Measurements from ENCODE around the gene ANKRD27. TPM values are rescaled to one million over a fixed set of nuclear protein-coding genes. Genes with fewer than 3 reads are reported as not detected.
"Not testable (repeated sequence)": the region's sequence is repeated elsewhere in the genome, so short reads cannot be mapped to it uniquely, and the experiment has no call there.

Gene ANKRD27
- total RNA-seq, 4 donors from 2014 or later = 19.5 to 29.2 (median 21.5) TPM

- intact Hi-C loops (cut with DNase I) = no loop called here
- no peaks in the 10 kb centered on the region for H3K9me3 ChIP-seq
- no peak overlapping the region for H3K4me3 ChIP-seq
- no peaks in the 10 kb centered on the region for H3K27me3 ChIP-seq
- peak overlapping the region in 1 of 4 donors; percentile 6 for H3K27ac ChIP-seq
- peaks cover 0 to 12% (median 0%) of the 10 kb centered on the region in 3 donors for H3K4me1 ChIP-seq
- no peak for DNase-seq
- H3K36me3 ChIP-seq = peaks cover 8 to 94% (median 11%) of the 10 kb centered on the region in 3 donors
- WGBS, 2 donors = 55 to 60% methylated on average over 10 to 11 of the region's 12 CpGs
- no peak for TF ChIP-seq POLR2A (IDR thresholded peaks at IDR 0.05)
- TF ChIP-seq CTCF (IDR thresholded peaks at IDR 0.05) = no peak
Measured at GRCh38 chr19:32652894-32653598, 21.9 kb downstream of the ANKRD27 start.

- H3K4me3 ChIP-seq; H3K27ac ChIP-seq; H3K27me3 ChIP-seq; DNase-seq; intact Hi-C loops (cut with DNase I); H3K9me3 ChIP-seq: not testable (repeated sequence)
- peaks cover 7 to 94% (median 18%) of the 10 kb centered on the region in 3 donors for H3K36me3 ChIP-seq
- 94% methylated on average over 12 to 13 of the region's 13 CpGs for WGBS, 2 donors
- peaks cover 0 to 12% (median 0%) of the 10 kb centered on the region in 3 donors for H3K4me1 ChIP-seq
Measured at GRCh38 chr19:32652331-32652730, 22.6 kb downstream of the ANKRD27 start.

- DNase-seq = no peak
Measured at GRCh38 chr19:32651729-32652140, 23.2 kb downstream of the ANKRD27 start.

GRCh38 chr19:32650671-32651070, 24.3 kb downstream of the ANKRD27 start:
- TF ChIP-seq CTCF (IDR thresholded peaks at IDR 0.05) = no peak
- TF ChIP-seq POLR2A (IDR thresholded peaks at IDR 0.05) = no peak
- no peak for DNase-seq
- no peaks in the 10 kb centered on the region for H3K9me3 ChIP-seq
- no peaks in the 10 kb centered on the region for H3K27me3 ChIP-seq
- peaks cover 0 to 12% (median 0%) of the 10 kb centered on the region in 3 donors for H3K4me1 ChIP-seq
- H3K27ac ChIP-seq = no peak overlapping the region
- WGBS, 2 donors = 76 to 87% methylated on average over 5 of the region's 5 CpGs
- H3K36me3 ChIP-seq = peaks cover 7 to 94% (median 20%) of the 10 kb centered on the region in 3 donors
- intact Hi-C loops (cut with DNase I) = no loop called here
- no peak overlapping the region for H3K4me3 ChIP-seq

More at GRCh38 chr19:32651729-32652140, 23.2 kb downstream of the ANKRD27 start:
- Histone ChIP-seq H3K4me1 (peaks cover 0 to 12% (median 0%) of the 10 kb centered on the region in 3 donors), H3K36me3 (peaks cover 7 to 94% (median 20%) of the 10 kb centered on the region in 3 donors), H3K27ac (no peak overlapping the region), H3K4me3 (no peak overlapping the region), H3K9me3 (no peaks in the 10 kb centered on the region), H3K27me3 (no peaks in the 10 kb centered on the region)
- no peak for TF ChIP-seq POLR2A (IDR thresholded peaks at IDR 0.05)
- TF ChIP-seq CTCF (IDR thresholded peaks at IDR 0.05) = no peak
- intact Hi-C loops (cut with DNase I) = no loop called here
- 57 to 76% methylated on average over 4 to 5 of the region's 8 CpGs for WGBS, 2 donors

- intact Hi-C loops (cut with DNase I) = no loop called here
- WGBS, 2 donors = 93 to 100% methylated on average over 7 to 9 of the region's 11 CpGs
- Histone ChIP-seq H3K36me3 (peaks cover 7 to 94% (median 20%) of the 10 kb centered on the region in 3 donors), H3K9me3 (no peaks in the 10 kb centered on the region), H3K4me1 (peaks cover 0 to 12% (median 0%) of the 10 kb centered on the region in 3 donors), H3K27ac (no peak overlapping the region), H3K4me3 (no peak overlapping the region), H3K27me3 (no peaks in the 10 kb centered on the region)
- TF ChIP-seq POLR2A (IDR thresholded peaks at IDR 0.05) (no peak), CTCF (IDR thresholded peaks at IDR 0.05) (no peak)
- DNase-seq = no peak
Measured at GRCh38 chr19:32649751-32650150, 25.2 kb downstream of the ANKRD27 start.

All from esophagus squamous epithelium (tissue), 5 donors.